H1 (cell line): ENCODE measurements around the gene AGPAT4. TPM values are rescaled to one million over a fixed set of nuclear protein-coding genes. Genes with fewer than 3 reads are reported as not detected.
A peak's percentile ranks its signal among the peaks of the same experiment; 100 is the strongest.

ENCODE experiments used
- CTCF ChIA-PET: fragments of 300-600 bp; sonication (Branson Sonifier 250); formaldehyde crosslinking; loops from one replicate; lab custom pipeline; 2021; ENCODE audit not compliant: partially characterized antibody; lab: Charles Lee
- POLR2A ChIA-PET: fragments of 300-600 bp; sonication (Branson Sonifier 250); formaldehyde crosslinking; loops from one replicate; lab custom pipeline; 2021; ENCODE audit warnings: inconsistent platforms; ENCODE audit not compliant: partially characterized antibody; lab: Charles Lee
- DNase-seq, 2 experiments: peaks; one replicate each; pipeline versions ENCODE4 v3.0.0 to v3.0.0-alpha.2; 2010 to 2022; ENCODE audit warnings: low spot score in 2 of 2, low read depth in 1 of 2, mixed read lengths in 1 of 2
- FAIRE-seq: peaks from 2 replicates; lab custom pipeline; 2011; peaks lifted over from hg19 to GRCh38; lab: Jason Lieb, UNC
- H2AFZ ChIP-seq: 2 replicates; pipeline ENCODE4 v1.8.1; 2012; ENCODE audit warnings: low read length, inconsistent platforms
- H2AK5ac ChIP-seq: 2 replicates; pipeline ENCODE4 v1.6.1; 2013; ENCODE audit warnings: low read depth, low read length
- H2BK120ac ChIP-seq: replicated peaks from 2 replicates; pipeline ENCODE3; 2013; ENCODE audit warnings: low read depth, low read length, inconsistent platforms
- H2BK12ac ChIP-seq: 2 replicates; pipeline ENCODE4 v1.6.1; 2013; ENCODE audit warnings: low read depth, low read length
- H2BK15ac ChIP-seq: 2 replicates; pipeline ENCODE4 v1.6.1; 2013; ENCODE audit warnings: low read length
- H2BK20ac ChIP-seq: 2 replicates; pipeline ENCODE4 v1.6.1; 2013; ENCODE audit warnings: low read length
- H2BK5ac ChIP-seq: 2 replicates; pipeline ENCODE4 v1.6.1; 2013; ENCODE audit warnings: low read depth, low read length
- H3K14ac ChIP-seq: 2 replicates; pipeline ENCODE4 v1.6.1; 2013; ENCODE audit warnings: inconsistent platforms; ENCODE audit not compliant: insufficient read length
- H3K18ac ChIP-seq: 2 replicates; pipeline ENCODE4 v1.6.1; 2013; ENCODE audit warnings: low read length; ENCODE audit errors: extremely low read depth
- H3K23ac ChIP-seq: 2 replicates; pipeline ENCODE4 v1.6.1; 2013; ENCODE audit warnings: inconsistent platforms; ENCODE audit not compliant: insufficient read length
- H3K23me2 ChIP-seq: 2 replicates; pipeline ENCODE4 v1.6.1; 2013; ENCODE audit warnings: low read depth, low read length
- H3K27ac ChIP-seq: 2 replicates; pipeline ENCODE4 v1.6.1; 2011; ENCODE audit warnings: low read depth, low read length, inconsistent platforms
- H3K27me3 ChIP-seq, 4 experiments: replicated peaks in 1 of 4; 1 replicate in 1 of 4; 2 replicates in 3 of 4; pipeline versions ENCODE4 v1.6.1 to v1.8.1; 2011 to 2013; ENCODE audit warnings: low read length in 3 of 4, mild to moderate bottlenecking in 3 of 4, inconsistent platforms in 2 of 4, mixed read lengths in 2 of 4, moderate library complexity in 1 of 4; ENCODE audit not compliant: control insufficient read depth in 3 of 4, insufficient read depth in 3 of 4; ENCODE audit errors: extremely low read depth in 1 of 4
- H3K36me3 ChIP-seq, 4 experiments: 2 replicates each; pipeline versions ENCODE4 v1.6.1 to v1.8.1; 2011 to 2013; ENCODE audit warnings: mild to moderate bottlenecking in 4 of 4, low read length in 3 of 4, moderate library complexity in 2 of 4, control low read depth in 1 of 4, inconsistent platforms in 1 of 4; ENCODE audit not compliant: insufficient read depth in 4 of 4, control insufficient read depth in 2 of 4
- H3K4ac ChIP-seq: replicated peaks from 2 replicates; pipeline ENCODE3; 2013; ENCODE audit warnings: low read length, low read depth, mixed read lengths, inconsistent platforms; ENCODE audit not compliant: insufficient read length
- H3K4me1 ChIP-seq, 4 experiments: replicated peaks in 1 of 4; 1 replicate in 1 of 4; 2 replicates in 3 of 4; pipeline versions ENCODE4 v1.6.1 to v1.8.1; 2011 to 2013; ENCODE audit warnings: low read length in 3 of 4, inconsistent platforms in 2 of 4, mixed read lengths in 1 of 4; ENCODE audit not compliant: insufficient read depth in 4 of 4, control insufficient read depth in 3 of 4
- H3K4me2 ChIP-seq, 2 experiments: 2 replicates each; pipeline versions ENCODE4 v1.6.1 to v1.8.1; 2011 to 2013; ENCODE audit warnings: low read depth in 2 of 2, low read length in 2 of 2, control low read depth in 1 of 2, inconsistent platforms in 1 of 2, mild to moderate bottlenecking in 1 of 2; ENCODE audit not compliant: insufficient read depth in 1 of 2
- H3K4me3 ChIP-seq, 4 experiments: fragments of 200-600, 300-600 bp in 1 of 4; sonication (generic), shearing (Covaris generic), sonication (Bioruptor Twin) in 1 of 4; 2 replicates each; pipeline versions ENCODE4 v1.5.1 to v1.8.1; 2011 to 2016; ENCODE audit warnings: low read length in 4 of 4, low read depth in 3 of 4, control low read depth in 2 of 4, inconsistent platforms in 2 of 4, mild to moderate bottlenecking in 2 of 4, mixed read lengths in 1 of 4, moderate library complexity in 1 of 4; ENCODE audit not compliant: insufficient read depth in 2 of 4; ENCODE audit errors: extremely low read depth in 1 of 4
- H3K56ac ChIP-seq: replicated peaks from 2 replicates; pipeline ENCODE3; 2013; ENCODE audit warnings: low read depth, mild to moderate bottlenecking, mixed read lengths, low read length, inconsistent platforms; ENCODE audit not compliant: insufficient read length
- H3K79me1 ChIP-seq: 2 replicates; pipeline ENCODE4 v1.6.1; 2013; ENCODE audit warnings: low read depth, low read length, control low read depth
- H3K79me2 ChIP-seq, 2 experiments: 2 replicates each; pipeline versions ENCODE4 v1.6.1 to v1.8.1; 2012 to 2013; ENCODE audit warnings: low read length in 2 of 2, mild to moderate bottlenecking in 2 of 2, inconsistent platforms in 1 of 2; ENCODE audit not compliant: insufficient read depth in 2 of 2, control insufficient read depth in 1 of 2
- H3K9ac ChIP-seq, 4 experiments: replicated peaks in 1 of 4; 1 replicate in 1 of 4; 2 replicates in 3 of 4; pipeline versions ENCODE4 v1.6.1 to v1.8.1; 2011 to 2013; ENCODE audit warnings: low read depth in 3 of 4, low read length in 3 of 4, control low read depth in 2 of 4, mild to moderate bottlenecking in 2 of 4, moderate library complexity in 2 of 4, inconsistent platforms in 1 of 4; ENCODE audit errors: extremely low read depth in 1 of 4
- H3K9me3 ChIP-seq, 2 experiments: 2 replicates each; pipeline versions ENCODE4 v1.6.1 to v1.8.1; 2012 to 2013; ENCODE audit warnings: mild to moderate bottlenecking in 2 of 2, moderate library complexity in 2 of 2, control low read depth in 1 of 2, inconsistent platforms in 1 of 2, low read depth in 1 of 2, low read length in 1 of 2, mixed read lengths in 1 of 2; ENCODE audit not compliant: insufficient read depth in 2 of 2
- H4K20me1 ChIP-seq, 2 experiments: replicated peaks in 1 of 2; 2 replicates each; pipeline versions ENCODE3 to v1.8.1; 2011 to 2013; ENCODE audit warnings: inconsistent platforms in 2 of 2, low read length in 2 of 2, mild to moderate bottlenecking in 1 of 2; ENCODE audit not compliant: insufficient read depth in 2 of 2, control insufficient read depth in 1 of 2
- H4K5ac ChIP-seq: 2 replicates; pipeline ENCODE4 v1.6.1; 2013; ENCODE audit warnings: low read length, low read depth, mixed read lengths, inconsistent platforms; ENCODE audit not compliant: insufficient read length
- H4K8ac ChIP-seq: 2 replicates; pipeline ENCODE4 v1.8.0; 2013; ENCODE audit warnings: mild to moderate bottlenecking, moderate library complexity, low read length, inconsistent platforms; ENCODE audit not compliant: insufficient read depth; ENCODE audit errors: extremely low read depth
- H4K91ac ChIP-seq: replicated peaks from 2 replicates; pipeline ENCODE3; 2013; ENCODE audit warnings: low read length, mixed read lengths, inconsistent platforms; ENCODE audit not compliant: insufficient read length
- ASH2L ChIP-seq: fragments of 200-600, 300-600 bp; sonication (generic); IDR thresholded peaks from one replicate; pipeline ENCODE4 v1.7.1; 2017; ENCODE audit warnings: low read length
- BCL11A ChIP-seq, 2 experiments: IDR thresholded peaks; one replicate each; pipeline ENCODE4 v1.6.1; 2011; ENCODE audit warnings: low read depth in 2 of 2, low read length in 2 of 2, mild to moderate bottlenecking in 2 of 2
- CBX8 ChIP-seq: fragments of 300-800, 300-1000 bp; sonication (generic); IDR thresholded peaks from 2 replicates; pipeline ENCODE4 v1.7.1; 2016; ENCODE audit warnings: low read depth, low read length, borderline replicate concordance
- CEBPB ChIP-seq: IDR thresholded peaks from 2 replicates; pipeline ENCODE4 v1.6.1; 2012; ENCODE audit warnings: low read depth, low read length
- CHD2 ChIP-seq: IDR thresholded peaks from 2 replicates; pipeline ENCODE4 v1.6.1; 2012; ENCODE audit warnings: low read length, improper control_type of control experiment
- RNF2 ChIP-seq: fragments of 200-900, 300-1000 bp; sonication (generic); IDR thresholded peaks from 2 replicates; pipeline ENCODE4 v1.7.1; 2016; ENCODE audit warnings: borderline replicate concordance, low read depth, mild to moderate bottlenecking, antibody characterized with exemption, low read length; ENCODE audit not compliant: poor library complexity, severe bottlenecking; ENCODE audit errors: missing control alignments
- SP1 ChIP-seq: IDR thresholded peaks from 2 replicates; pipeline ENCODE4 v1.6.1; 2011; ENCODE audit warnings: low read depth, low read length
- SP4 ChIP-seq: IDR thresholded peaks from 2 replicates; pipeline ENCODE4 v1.6.1; 2012; ENCODE audit warnings: low read length, inconsistent platforms
- TAF7 ChIP-seq: optimal IDR thresholded peaks from 2 replicates; pipeline ENCODE3; 2011; ENCODE audit warnings: low read depth, mild to moderate bottlenecking, inconsistent platforms, low read length, moderate library complexity, borderline replicate concordance
- YY1 ChIP-seq: IDR thresholded peaks from 2 replicates; pipeline ENCODE4 v1.6.1; 2011; ENCODE audit warnings: low read depth, mild to moderate bottlenecking, low read length
- WGBS, 2 experiments: shearing (Covaris generic) in 1 of 2; methylation state at CpG; one replicate each; pipeline versions ENCODE4 v1.1.6 to v1.1.7; 2013 to 2015; ENCODE audit warnings: low lambda C conversion rate in 2 of 2, mixed read lengths in 2 of 2, inconsistent platforms in 1 of 2, low coverage in 1 of 2, missing lambda C conversion rate in 1 of 2; ENCODE audit not compliant: insufficient replicate concordance in 2 of 2, insufficient coverage in 1 of 2, insufficient read length in 1 of 2; ENCODE audit errors: extremely low coverage in 1 of 2, missing lambda C conversion rate in 1 of 2; 5-methylcytosine and 5-hydroxymethylcytosine counted together
- polyA plus RNA-seq, 7 experiments: library from polyadenylated mRNA; depleted of rRNA in 3 of 7; stranded (reverse) in 5 of 7; unstranded in 2 of 7; fragments of >200 nt in 5 of 7; fragments of 200-250 nt in 2 of 7; gene quantifications; 1 replicate in 5 of 7; 2 replicates in 1 of 7; 4 replicates in 1 of 7; pipeline versions ENCODE4 v1.2.1 to v1.2.3, GENCODE V29; 2011 to 2013; ENCODE audit warnings: missing spikeins in 2 of 7, mixed read lengths in 2 of 7
- total RNA-seq: library from RNA; stranded (reverse); fragmentation: NEBNext Ultra II Directional; extraction: Animal tissue kit (Norgen Biotek cat#: 25700); gene quantifications from 2 replicates; pipeline ENCODE4 v1.2.1, GENCODE V29; 2021

AGPAT4 gene
- total and polyA plus RNA-seq, 2 of the 8 experiments (the other 6 are each of a cell fraction or from before 2014, with no cell fraction given): 13.5 to 23.8 TPM

GRCh38 chr6:161141173-161141572 lies 132.7 kb downstream of the AGPAT4 start:
- no peak overlapping the region for H3K14ac ChIP-seq
- H3K4me3 ChIP-seq: no peak overlapping the region
- H3K18ac ChIP-seq: no peak overlapping the region
- H3K79me1 ChIP-seq: no peaks in the 10 kb centered on the region
- H2AFZ ChIP-seq: no peak overlapping the region
- H3K36me3 ChIP-seq: peaks cover 0 to 12% (median 5%) of the 10 kb centered on the region in 4 experiments; a peak in 4 of 8 replicates
- no peak overlapping the region for H2BK15ac ChIP-seq
- H3K27me3 ChIP-seq: no peaks in the 10 kb centered on the region
- no peak overlapping the region for H3K4ac ChIP-seq
- no peak overlapping the region for H4K5ac ChIP-seq
- H3K23ac ChIP-seq: no peak overlapping the region
- 90% methylated on average over 11 of the region's 11 CpGs; no CpG with 5 or more reads in 1 of the 2 experiments for WGBS, 2 experiments
- FAIRE-seq: no peak
- no peak overlapping the region for H3K4me2 ChIP-seq
- DNase-seq: peak in 1 of 2 experiments; percentile 34
- no peak overlapping the region for H2BK120ac ChIP-seq
- H4K8ac ChIP-seq: no peak overlapping the region; the same call in 1 of the 2 replicates
- ChIA-PET POLR2A (no interaction called here), CTCF (interaction anchor here (0.8 to 5.0 kb wide), 6 partner anchors 9 to 232 kb away, joined by 3 to 77 read pairs (median 10); no protein-coding TSS in a partner anchor)
- no peak overlapping the region for H3K9ac ChIP-seq
- no peaks in the 10 kb centered on the region; a peak in 1 of 7 replicates for H3K4me1 ChIP-seq
- H3K23me2 ChIP-seq: no peaks in the 10 kb centered on the region
- no peak overlapping the region for H3K27ac ChIP-seq
- no peak overlapping the region for H2BK5ac ChIP-seq
- H2AK5ac ChIP-seq: no peak overlapping the region
- no peak overlapping the region for H2BK12ac ChIP-seq
- no peaks in the 10 kb centered on the region for H3K79me2 ChIP-seq
- peaks cover 0 to 5% of the 10 kb centered on the region in 2 experiments for H4K20me1 ChIP-seq
- no peak overlapping the region for H3K56ac ChIP-seq
- H4K91ac ChIP-seq: no peak overlapping the region
- H3K9me3 ChIP-seq: no peaks in the 10 kb centered on the region
- H2BK20ac ChIP-seq: no peak overlapping the region
- TF ChIP-seq BCL11A (IDR thresholded peaks at IDR 0.05; ENCODE audit: low read depth in 2 of 2, low read length in 2 of 2): no peak
- no peak for TF ChIP-seq SP4
- no peak for TF ChIP-seq CEBPB
- no peak for TF ChIP-seq CHD2
- no peak for TF ChIP-seq CBX8
- TF ChIP-seq ASH2L: no peak
- TF ChIP-seq SP1: no peak
- no peak for TF ChIP-seq TAF7
- TF ChIP-seq RNF2: no peak
- no peak for TF ChIP-seq YY1
